ENCODE results near the gene NPAS3.

DNA sequence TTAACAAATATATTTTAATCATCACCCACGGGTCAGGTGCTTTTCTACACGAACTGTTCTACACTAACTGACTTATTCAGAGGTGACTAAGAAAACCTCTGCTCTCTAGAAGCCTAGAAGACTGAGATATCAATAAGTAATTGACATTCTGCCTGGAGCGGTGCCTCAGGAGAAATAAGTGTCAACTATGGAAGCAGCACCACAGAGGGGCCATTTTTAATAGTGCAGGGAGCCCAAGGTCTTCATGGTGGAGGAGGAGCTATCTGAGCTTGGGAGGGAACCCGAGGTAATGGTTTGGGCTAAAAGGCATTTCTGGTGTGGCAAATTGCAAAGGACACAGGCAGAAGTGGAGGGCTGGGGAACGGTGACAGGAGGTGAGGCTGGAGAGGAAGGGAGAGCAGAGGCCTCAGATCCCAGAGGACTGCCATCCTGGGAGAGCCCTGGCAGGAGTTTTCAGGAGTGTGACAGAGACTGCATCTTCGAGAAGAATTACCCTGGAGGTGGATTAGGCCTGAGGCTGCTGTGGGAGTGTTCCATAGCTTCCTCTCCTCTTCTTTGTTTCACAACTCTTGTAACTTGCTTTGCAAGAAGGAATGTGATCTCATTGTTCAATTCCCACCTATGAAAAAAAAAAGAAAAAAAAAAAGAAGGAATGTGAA, 123.1 kb downstream of the NPAS3 start:
- TF ChIP-seq EZH2 (IDR thresholded peaks at IDR 0.05; ENCODE audit: low read length, missing control alignments) (no peak), CTCF (conservative IDR thresholded peaks at IDR 0.05 in 1 of 2, IDR thresholded peaks at IDR 0.05 in 1 of 2; ENCODE audit: low read depth in 1 of 2, low read length in 2 of 2) (no peak)
